HS-5 (cell line): ENCODE measurements around the gene SPRYD4.
"Not testable (repeated sequence)": the region's sequence is repeated elsewhere in the genome, so short reads cannot be mapped to it uniquely, and the experiment has no call there.

ENCODE experiments used
- DNase-seq: peaks from one replicate; pipeline ENCODE4 v3.0.0-alpha.2; 2012; ENCODE audit warnings: low read depth

The SPRYD4 gene

DNA sequence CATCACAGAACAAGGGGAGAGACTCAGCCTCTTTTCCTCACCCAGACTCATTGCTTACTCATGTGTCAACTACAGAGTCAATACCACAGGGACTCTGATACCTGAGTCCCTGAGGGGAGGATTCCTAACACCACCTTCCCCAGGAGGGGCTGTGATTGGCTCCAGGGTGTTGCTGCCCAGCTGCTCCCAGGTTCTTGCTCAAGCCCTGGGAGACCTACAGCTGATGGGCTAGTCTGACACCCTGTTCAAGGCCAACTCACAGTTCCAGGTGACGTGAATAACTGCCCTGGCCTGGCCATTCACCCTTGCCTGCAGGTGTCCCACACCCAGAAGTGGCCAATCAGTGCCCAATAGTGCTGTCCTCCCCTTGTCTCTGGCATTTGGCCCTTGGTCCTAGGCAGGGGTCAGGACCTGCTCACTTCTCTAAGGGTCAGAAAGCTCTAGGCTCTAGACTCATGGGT, 8.6 kb downstream of the SPRYD4 start:
- no peak for DNase-seq

DNA sequence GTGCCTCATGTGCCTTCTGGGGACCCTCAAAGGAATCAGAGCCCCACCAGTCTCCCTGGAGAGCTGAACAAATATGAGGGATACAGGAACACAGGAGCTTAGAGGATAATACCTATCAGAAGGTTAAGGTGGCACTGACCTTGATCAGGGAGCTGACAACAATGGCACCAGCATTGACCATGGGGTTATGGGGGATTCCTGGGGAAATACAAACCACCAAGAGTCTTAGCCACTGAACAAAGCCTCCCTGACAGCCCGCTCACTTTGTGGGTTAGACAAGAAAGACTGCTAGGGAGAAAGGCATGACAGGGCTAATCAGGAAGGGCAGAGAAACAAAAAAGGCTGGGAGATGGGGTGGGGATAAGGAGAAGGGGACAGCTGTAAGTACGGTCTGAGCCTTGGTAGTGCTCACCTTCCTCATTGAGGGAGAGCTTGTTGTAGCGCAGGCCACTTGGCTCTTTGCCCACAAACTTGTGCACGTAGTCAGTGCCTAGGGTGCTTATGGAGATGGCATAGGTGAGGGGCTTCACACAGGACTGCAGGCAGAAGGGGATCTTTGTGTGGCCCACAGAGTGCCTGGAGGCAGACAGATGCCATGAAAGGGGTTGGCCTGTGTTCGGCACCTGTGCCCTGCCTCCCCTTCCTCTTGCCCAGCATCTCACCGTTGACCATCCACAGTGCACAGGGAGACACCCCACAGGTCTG, 9.3 kb downstream of the SPRYD4 start:
- no peak for DNase-seq

DNA sequence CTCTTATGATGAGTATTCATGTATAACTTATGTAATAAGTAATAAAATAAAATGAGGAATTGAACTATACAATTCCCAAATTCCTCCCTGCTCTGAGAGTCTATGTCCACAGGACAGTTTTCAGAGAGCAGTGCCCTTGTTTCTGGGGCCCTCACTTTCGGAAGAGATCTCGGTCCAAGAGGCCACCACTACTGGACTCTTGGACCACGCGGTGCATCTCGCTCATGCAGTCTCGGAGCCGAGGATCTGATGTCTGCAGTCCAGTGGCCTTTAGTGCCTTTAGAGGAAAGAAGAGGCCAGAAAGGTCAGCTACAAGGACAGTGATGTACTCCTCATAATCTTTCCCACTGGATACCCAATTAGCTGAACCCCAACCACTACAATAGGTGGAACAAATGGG, 11.2 kb downstream of the SPRYD4 start:
- DNase-seq, result no peak

DNA sequence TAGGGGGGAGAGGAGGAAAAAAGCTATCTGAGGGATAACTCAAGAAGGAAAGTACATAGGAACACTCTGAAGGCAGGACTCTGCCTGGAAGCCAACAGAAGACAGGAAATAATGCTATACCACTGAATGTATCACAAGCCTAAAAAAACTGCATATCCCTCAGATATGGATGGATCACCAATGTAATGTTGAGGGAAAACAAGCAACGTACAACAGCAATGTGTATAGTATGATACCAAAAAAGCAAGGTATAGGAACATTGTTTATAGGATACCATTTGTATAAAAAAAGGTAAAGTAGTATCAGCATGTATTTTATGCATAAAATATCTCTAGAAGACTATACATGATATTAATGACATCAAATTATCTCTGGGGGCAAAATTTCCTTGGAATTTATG, 16.2 kb downstream of the SPRYD4 start:
- DNase-seq, result no peak

DNA sequence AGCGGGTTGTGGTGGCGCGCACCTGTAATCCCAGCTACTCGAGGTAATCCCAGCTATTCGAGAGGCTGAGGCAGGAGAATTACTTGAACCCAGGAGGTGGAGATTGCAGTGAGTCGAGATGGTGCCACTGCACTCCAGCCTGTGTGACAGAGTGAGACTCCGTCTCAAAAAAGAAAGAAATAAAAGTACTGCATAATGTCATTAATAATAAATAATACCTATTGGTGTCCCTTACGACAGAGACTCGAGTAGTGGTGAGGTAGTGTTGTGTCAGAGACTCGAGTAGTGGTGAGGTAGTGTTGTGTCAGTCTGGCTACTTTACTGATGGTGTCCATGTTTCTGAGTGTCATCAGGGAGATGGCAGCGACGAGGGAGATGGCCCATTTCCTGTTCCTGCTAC, 18.3 kb downstream of the SPRYD4 start:
- DNase-seq, result no peak

DNA sequence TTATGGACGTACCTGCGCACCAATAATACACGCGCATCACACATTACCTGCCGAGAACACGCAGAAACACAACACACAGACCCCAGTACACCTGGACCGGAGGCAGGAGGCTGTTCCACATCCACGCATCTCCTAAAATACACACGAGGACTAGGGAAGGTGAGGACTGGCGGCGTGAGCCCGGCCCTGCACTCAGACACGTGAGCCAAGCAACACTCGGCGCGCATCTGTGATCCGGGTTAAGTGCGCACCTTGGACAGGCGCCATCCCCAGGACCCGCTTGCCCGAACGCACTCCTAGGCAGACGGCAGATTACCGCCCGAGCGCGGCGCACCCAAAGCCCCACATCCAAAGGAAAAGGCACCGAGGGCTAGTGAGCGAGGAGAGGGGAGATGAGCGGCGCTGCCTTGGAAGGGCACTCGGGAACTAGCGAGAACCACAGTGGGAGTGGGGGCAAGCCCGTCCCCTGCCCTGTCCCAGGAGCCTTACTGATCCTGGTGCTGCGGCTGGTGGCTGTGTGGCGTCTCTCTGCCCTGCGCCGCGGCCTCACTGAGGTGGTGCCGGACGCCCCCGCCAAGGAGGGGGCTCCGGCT, 19.2 kb downstream of the SPRYD4 start:
- no peak for DNase-seq

DNA sequence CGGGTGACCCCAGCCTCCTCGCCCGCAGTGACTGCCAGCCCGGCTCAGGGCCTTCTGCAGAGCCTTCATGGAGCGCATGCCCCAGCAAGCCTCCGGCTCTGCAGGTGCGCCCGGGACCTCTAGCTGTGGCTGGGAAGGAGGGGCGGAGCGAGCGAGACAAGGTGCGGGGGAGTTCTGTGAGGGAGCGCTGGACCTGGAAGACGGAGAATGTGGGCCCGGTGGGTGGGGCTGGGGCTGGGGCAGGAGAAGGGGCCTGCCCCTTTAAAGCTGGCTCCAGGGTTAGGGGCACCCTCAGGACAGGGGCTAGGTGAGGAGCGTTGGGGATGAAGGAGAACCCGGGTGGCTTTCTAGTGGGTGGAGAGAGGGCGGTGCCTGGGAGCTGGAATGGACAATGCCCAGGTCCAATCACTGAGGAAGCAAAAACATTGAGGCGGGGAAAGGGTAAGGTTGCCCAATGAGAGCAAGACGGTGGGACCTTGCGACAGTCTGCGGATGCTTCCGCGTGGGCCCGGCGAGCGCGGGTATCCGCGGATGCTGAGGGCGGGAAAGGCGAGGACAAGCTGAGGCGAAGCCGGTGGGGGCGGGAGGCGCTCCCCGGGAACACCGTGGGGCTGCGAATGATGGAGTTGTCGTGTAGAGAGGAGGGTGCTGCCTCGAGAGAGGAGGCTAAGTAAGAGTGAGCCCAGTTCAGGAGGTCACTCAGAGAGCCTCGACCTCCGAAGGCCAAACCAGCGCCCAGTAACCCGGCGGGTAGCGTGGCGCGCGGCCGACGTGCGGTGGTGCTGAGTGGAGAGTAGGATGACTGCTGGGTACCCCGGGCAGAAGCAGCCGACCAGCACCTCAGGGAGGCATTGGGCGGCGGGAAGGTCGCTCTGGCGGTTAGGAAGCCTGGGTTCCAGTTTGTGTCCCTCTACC, 19.9 kb downstream of the SPRYD4 start, which contains the start of gene GLS2:
Gene GLS2, minus strand, starts transcription at position 121 of the 915 bp plus-strand sequence. Its CDS starts 43 bp downstream, at position 78.
- peak; percentile 33 for DNase-seq

DNA sequence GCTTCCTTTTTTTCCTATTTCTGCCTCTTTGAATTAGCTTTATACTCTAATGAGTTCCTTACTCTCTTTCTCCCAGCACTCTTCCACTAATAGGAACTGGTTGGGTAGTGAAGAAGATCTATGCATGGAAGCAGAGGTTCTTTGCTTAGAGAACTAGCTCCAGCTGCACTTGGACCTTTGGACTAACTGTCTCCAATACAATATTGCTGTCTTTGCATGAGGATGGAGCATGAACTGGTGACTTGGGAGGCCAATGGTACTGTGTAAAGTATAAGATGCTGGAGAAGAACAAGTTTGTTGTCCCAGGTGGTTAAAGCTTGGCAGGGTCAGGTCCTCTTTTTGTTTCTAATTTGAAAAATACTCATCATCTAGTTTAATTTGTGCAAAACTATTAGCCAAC, 22.0 kb downstream of the SPRYD4 start:
- no peak for DNase-seq

DNA sequence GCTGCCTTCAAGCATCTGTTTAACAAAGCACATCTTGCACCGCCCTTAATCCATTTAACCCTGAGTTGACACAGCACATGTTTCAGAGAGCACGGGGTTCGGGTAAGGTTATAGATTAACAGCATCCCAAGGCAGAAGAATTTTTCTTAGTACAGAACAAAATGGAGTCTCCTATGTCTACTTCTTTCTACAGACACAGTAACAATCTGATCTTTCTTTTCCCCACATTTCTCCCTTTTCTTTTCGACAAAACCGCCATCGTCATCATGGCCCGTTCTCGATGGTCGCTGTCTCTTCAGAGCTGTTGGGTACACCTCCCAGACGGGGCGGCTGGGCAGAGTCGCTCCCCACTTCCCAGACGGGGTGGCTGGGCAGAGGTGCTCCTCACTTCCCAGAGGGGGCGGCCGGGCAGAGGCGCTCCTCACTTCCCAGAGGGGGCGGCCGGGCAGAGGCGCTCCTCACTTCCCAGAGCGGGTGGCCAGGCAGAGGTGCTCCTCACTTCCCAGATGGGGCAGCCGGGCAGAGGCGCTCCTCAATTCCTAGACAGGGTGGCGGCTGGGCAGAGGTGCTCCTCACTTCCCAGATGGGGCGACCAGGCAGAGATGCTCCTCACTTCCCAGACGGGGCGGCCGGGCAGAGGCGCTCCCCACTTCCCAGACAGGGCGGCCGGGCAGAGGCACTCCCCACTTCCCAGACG, 25.2 kb downstream of the SPRYD4 start:
- DNase-seq, result not testable (repeated sequence)

DNA sequence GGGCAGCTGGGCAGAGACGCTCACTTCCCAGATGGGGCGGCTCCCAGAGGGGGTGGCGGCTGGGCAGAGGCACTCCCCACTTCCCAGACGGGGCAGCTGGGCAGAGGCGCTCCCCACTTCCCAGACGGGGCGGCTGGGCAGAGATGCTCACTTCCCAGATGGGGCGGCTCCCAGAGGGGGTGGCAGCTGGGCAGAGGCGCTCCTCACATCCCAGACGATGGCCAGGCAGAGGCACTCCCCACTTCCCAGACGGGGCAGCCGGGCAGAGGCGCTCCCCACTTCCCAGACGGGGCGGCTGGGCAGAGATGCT, 25.7 kb downstream of the SPRYD4 start:
- not testable (repeated sequence) for DNase-seq

DNA sequence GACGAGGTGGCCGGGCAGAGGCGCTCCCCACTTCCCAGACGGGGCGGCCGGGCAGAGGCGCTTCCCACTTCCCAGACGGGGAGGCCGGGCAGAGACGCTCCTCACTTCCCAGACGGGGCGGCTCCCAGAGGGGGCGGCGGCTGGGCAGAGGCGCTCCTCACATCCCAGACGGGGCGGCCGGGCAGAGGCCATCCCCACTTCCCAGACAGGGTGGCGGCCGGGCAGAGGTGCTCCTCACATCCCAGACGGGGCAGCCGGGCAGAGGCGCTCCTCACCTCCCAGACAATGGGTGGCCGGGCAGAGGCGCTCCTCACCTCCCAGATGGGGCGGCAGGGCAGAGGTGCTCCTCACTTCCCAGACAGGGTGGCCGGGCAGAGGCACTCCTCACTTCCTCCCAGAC, 26.1 kb downstream of the SPRYD4 start:
- not testable (repeated sequence) for DNase-seq

DNA sequence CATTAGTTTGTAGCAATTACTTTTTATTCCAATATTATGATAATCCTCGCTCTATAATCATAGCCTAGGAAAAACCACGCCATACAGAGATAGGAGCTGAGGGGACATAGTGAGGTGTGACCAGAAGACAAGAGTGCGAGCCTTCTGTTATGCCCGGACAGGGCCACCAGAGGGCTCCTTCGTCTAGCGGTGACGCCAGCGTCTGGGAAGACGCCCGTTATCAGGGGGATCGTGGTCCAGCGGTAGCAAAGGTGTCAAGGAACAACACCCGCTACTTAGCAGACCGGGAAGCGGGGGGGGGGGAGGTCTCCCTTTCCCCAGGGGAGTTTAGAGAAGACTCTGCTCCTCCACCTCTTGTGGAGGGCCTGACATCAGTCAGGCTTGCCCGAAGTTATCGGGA, 28.3 kb downstream of the SPRYD4 start:
- DNase-seq, result not testable (repeated sequence)

DNA sequence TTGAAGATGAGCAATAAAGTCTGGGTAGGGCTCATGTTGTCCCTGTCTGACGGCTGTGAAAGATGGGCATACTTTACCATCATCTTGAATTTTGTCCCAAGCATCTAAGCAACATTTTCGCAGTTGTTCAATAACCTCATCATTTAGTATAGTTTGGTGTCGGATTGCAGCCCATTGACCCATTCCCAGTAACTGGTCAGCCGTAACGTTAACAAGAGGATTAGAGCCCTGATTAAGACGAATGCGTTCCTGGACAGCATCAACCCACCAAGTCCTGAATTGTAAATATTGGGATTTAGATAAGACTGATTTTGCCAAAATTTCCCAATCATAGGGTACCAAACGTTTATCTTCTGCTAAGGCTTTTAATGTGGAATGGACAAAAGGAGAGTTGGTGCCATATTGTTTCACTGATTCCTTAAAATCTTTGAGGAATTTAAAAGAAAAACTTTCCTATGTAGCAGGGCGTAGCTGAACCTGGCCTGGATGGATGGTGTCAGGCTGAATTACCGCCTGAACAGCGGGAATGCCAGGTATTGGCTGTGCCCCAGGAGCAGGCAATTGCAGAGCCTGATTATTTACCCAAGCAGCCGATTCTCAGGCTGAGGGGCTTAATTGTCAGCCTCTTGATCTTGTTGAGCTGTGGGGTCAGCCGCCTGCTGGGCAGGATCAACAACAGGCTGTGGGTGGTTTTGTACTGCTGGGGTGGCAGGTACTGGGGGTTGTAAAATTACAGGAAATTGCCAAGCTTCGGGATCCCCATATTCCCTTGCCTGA, 29.9 kb downstream of the SPRYD4 start:
- DNase-seq, result not testable (repeated sequence)

DNA sequence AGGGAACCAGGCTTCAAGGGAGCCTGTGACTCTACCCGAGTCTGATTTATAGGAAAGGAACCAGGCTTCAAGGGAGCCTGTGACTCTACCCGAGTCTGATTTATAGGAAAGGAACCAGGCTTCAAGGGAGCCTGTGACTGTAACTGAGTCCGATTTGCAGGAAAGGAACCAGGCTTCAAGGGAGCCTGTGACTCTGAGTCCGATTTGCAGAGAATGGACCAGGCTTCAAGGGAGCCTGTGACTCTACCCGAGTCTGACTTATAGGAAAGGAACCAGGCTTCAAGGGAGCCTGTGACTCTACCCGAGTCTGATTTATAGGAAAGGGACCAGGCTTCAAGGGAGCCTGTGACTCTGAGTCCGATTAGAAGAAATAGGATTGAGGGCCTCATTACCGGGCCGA, 31.1 kb downstream of the SPRYD4 start:
- not testable (repeated sequence) for DNase-seq

DNA sequence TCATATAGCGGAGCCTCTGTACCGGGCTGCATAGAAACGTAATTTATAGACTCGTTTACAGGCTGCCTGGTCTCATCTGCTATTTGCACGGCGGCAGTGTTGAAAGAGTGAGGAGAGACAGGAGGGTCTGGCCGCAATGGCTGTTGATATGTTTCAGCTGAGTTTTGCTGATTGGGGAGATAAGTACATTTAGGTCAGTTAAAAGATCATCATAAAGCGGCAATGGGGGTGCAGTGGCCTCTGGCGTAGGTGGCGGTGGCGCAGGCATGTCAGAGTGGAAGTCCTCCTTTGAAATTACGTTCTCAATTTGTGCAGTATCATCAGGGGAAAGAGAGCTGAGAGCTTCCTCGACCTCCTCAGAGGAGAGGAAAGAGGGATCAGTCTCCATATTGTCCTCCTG, 31.5 kb downstream of the SPRYD4 start:
- not testable (repeated sequence) for DNase-seq

DNA sequence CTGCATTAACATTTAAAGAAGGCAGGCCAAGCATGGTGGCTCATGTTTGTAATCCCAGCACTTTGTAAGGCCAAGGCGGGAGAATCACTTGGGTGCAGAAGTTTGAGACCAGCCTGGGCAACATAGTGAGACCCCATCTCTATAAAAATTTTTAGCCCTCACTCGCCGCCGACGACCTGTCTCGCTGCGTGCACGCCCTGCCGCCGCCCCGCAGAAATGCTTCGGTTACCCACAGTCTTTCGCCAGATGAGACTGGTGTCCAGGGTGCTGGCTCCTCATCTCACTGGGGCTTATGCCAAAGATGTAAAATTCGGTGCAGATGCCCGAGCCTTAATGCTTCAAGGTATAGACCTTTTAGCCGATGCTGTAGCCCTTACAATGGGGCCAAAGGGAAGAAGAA, 42.4 kb downstream of the SPRYD4 start:
- no peak for DNase-seq

DNA sequence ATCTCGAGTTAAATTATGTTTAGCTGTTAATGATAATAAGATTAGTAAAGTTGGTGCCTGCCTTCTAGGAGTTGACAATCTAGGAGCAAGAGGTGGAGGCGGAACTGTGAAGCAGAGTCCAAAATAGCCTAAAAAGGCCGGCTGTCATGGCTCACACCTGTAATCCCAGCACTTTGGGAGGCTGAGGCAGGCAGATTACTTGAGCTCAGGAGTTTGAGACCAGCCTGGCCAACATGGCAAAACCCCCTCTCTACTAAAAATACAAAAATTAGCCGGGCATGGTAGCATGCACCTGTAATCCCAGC, 45.6 kb downstream of the SPRYD4 start:
- DNase-seq, result not testable (repeated sequence)

DNA sequence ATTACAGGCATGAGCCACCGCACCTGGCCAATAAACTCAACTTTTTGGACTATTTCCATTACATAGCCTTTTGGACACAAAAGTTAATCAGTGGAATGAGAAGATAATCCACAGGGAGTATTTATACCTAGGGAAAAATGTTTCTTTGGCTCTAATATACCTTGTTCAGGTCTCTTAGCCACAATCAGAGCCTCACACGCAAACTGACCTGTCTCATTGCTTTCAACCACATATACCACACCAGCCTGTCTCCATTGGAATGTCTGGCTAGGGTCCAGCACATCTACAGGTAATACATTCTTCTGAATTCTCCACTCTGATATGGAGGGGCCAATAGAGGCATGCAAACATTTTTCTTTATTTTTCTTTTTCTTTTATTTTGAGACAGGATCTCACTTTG, 49.5 kb downstream of the SPRYD4 start:
- DNase-seq, result no peak

DNA sequence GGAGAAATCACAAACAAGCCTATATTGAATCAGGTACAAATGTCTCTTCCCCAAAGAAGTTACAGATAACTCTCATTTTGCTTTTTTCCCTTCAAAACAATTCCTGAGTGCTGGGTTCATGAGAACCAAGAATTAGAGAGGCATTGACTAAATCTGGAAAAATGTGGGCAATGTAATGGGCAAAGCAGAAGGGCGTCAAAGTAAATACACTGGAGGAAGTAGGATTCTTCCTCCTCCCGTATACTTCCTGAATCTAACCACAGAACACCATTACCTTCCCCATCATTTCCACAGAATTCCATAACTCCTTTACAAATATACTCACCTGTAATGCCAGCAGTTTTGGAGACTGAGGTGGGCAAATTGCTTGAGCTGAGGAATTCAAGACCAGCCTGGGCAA, 50.2 kb downstream of the SPRYD4 start:
- DNase-seq, result peak; percentile 46

DNA sequence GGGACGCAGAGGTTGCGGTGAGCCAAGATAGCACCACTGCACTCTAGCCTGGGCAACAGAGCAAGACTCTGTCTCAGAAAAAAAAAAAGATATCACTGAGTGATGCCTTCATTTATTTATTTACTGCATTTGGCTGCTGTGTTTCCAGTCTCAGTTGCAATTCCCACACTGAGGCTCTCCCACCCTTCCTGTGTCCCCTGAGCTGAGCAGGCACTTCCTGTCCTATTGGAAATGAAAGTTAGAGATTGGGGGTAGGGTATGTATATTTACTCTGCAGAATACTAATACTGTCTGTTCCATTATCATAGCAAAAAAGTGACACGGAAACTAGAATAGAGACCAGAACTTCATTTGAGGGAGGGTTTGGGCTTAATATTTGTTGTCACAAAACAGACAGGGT, 51.7 kb downstream of the SPRYD4 start:
- no peak for DNase-seq

DNA sequence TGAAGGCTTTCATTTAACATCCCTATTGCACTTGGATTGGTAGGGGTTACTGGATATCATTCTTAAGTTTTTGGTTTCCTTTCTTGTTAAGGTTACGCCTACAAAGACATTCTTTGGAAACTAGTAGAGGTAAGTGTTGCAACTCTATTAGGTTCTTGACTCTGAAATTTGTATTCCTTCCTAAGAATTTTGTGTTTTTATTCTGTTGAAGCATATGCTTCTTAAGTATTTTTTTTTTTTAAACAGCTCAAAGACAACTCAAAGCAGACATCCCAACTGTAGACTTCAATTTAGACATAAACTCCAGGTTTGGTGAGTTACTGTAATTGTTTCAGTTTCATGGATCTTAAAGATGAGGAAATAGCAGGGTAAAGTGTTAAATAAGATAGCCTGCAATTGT, 52.1 kb downstream of the SPRYD4 start:
- DNase-seq, result no peak

DNA sequence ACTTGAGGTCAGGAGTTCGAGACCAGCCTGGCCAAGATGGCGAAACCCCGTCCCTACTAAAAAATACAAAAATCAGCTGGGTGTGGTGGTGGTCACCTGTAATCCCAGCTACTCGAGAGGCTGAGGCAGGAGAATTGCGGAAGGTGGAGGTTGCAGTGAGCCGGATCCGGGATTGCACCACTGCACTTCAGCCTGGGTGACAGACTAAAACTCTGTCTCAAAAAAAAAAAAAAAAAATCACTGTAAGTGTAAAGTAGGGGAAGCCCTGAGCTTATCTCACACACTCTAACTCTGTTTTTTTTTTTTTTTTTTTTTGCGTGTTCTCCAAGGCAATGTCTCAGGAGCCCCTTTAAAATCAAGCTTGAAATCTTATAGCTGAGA, 52.8 kb downstream of the SPRYD4 start:
- DNase-seq, result no peak
